Vagina (tissue), 2 donors: ENCODE data around the gene SYNE1.

ENCODE experiments used
- CTCF ChIP-seq, 3 experiments: fragments of 450-650 bp in 2 of 3; fragments of 200-600 bp in 1 of 3; sonication (generic) in 1 of 3; IDR thresholded peaks; one replicate each; pipeline ENCODE4 v1.5.1; 2017 to 2019; ENCODE audit warnings: antibody characterized with exemption in 3 of 3, mild to moderate bottlenecking in 2 of 3, moderate library complexity in 2 of 3
- POLR2A ChIP-seq, 2 donors: fragments of 450-650 bp; IDR thresholded peaks; one replicate each; pipeline ENCODE4 v1.6.1; 2017; ENCODE audit warnings: antibody characterized with exemption in 2 of 2, mild to moderate bottlenecking in 2 of 2, moderate library complexity in 2 of 2

GRCh38 chr6:152496731-152497130 lies 140.4 kb downstream of the SYNE1 start:
- TF ChIP-seq POLR2A (IDR thresholded peaks at IDR 0.05), result no peak
- no peak for TF ChIP-seq CTCF (IDR thresholded peaks at IDR 0.05)
